Islet precursor cell (in vitro differentiated cells): ENCODE data around the gene ARHGAP15.

Source experiments
- DNase-seq: peaks from one replicate; pipeline ENCODE4 v3.0.0-alpha.2; 2018

Gene ARHGAP15

GRCh38 chr2:143674051-143674450 is 544.8 kb downstream of the ARHGAP15 start:
- no peak for DNase-seq

- DNase-seq = no peak
Observed at GRCh38 chr2:143675021-143675420, 545.8 kb downstream of the ARHGAP15 start.

GRCh38 chr2:143679617-143680016 is 550.4 kb downstream of the ARHGAP15 start:
- DNase-seq = no peak

- DNase-seq = no peak
Observed at GRCh38 chr2:143680885-143681405, 551.7 kb downstream of the ARHGAP15 start.

- DNase-seq = no peak
Observed at GRCh38 chr2:143682436-143683055, 553.3 kb downstream of the ARHGAP15 start.

GRCh38 chr2:143683977-143684376 is 554.8 kb downstream of the ARHGAP15 start:
- DNase-seq = no peak

GRCh38 chr2:143684551-143685320 is 555.5 kb downstream of the ARHGAP15 start:
- DNase-seq = no peak

- peak; percentile 70 for DNase-seq
Observed at GRCh38 chr2:143685421-143686078, 556.3 kb downstream of the ARHGAP15 start.

- no peak for DNase-seq
Observed at GRCh38 chr2:143686585-143687164, 557.5 kb downstream of the ARHGAP15 start.

- DNase-seq = no peak
Observed at GRCh38 chr2:143688248-143688647, 559.0 kb downstream of the ARHGAP15 start.

- no peak for DNase-seq
Observed at GRCh38 chr2:143688815-143689214, 559.6 kb downstream of the ARHGAP15 start.

- DNase-seq = no peak
Observed at GRCh38 chr2:143689541-143689940, 560.3 kb downstream of the ARHGAP15 start.

- no peak for DNase-seq
Observed at GRCh38 chr2:143690235-143690634, 561.0 kb downstream of the ARHGAP15 start.

- peak; percentile 60 for DNase-seq
Observed at GRCh38 chr2:143691121-143691520, 561.9 kb downstream of the ARHGAP15 start.

- no peak for DNase-seq
Observed at GRCh38 chr2:143692162-143692561, 562.9 kb downstream of the ARHGAP15 start.

- DNase-seq = no peak
Observed at GRCh38 chr2:143692967-143693366, 563.7 kb downstream of the ARHGAP15 start.

- no peak for DNase-seq
Observed at GRCh38 chr2:143694335-143694734, 565.1 kb downstream of the ARHGAP15 start.

- no peak for DNase-seq
Observed at GRCh38 chr2:143696651-143697050, 567.4 kb downstream of the ARHGAP15 start.

GRCh38 chr2:143697744-143698143 is 568.5 kb downstream of the ARHGAP15 start:
- DNase-seq = no peak

- DNase-seq = no peak
Observed at GRCh38 chr2:143698352-143698751, 569.1 kb downstream of the ARHGAP15 start.

GRCh38 chr2:143698888-143699570 is 569.8 kb downstream of the ARHGAP15 start:
- no peak for DNase-seq

GRCh38 chr2:143700865-143701264 is 571.6 kb downstream of the ARHGAP15 start:
- DNase-seq = no peak

- no peak for DNase-seq
Observed at GRCh38 chr2:143701785-143702184, 572.6 kb downstream of the ARHGAP15 start.
